Activated T-helper 9 cell treated with anti-CD3 and anti-CD28 coated beads, Interleukin-2, amount 50 U/mL, for 16 hours (primary cell): ENCODE measurements around the gene HOXB7.

ENCODE experiments used
- DNase-seq: peaks from one replicate; pipeline ENCODE4 v3.0.0-alpha.2; 2020; ENCODE audit warnings: low read depth

Gene HOXB7

DNA sequence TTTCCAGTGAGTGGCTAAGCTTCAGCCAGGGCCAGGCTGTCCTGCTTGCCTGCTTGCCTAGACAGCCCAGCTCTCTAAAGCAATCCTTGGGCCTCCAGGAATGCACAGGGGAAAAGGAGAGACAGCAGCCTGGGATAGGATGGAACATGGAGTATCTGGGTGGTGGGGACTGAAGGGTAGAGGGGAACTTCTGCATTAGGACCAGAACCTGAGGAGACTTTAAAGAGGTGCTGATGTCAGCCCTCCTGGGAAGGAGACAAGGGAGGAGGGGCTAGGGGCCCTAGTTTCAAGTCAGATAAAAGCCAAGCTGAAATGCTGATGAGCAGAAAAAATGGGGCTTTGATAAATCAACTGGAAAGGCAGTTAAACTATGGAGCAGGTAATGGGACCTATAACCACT, 1.8 kb downstream of the HOXB7 start:
- DNase-seq, result no peak

DNA sequence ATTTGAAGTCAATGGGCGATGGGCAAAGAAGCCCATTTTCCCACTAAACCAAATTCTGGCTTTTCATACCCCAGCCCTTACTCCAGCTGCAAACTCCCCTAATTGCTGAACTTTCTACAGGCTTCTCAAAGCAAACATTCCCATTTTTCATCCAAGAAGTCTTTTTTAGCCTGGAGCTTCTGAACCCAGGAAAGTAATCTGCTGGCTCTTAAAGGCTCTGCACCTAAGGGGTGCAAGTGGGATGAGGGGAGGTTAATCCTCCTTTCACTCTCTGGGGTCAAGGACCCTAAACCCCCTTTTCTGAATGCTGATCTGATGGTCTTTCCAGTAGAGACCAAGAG, 2.4 kb downstream of the HOXB7 start:
- no peak for DNase-seq

DNA sequence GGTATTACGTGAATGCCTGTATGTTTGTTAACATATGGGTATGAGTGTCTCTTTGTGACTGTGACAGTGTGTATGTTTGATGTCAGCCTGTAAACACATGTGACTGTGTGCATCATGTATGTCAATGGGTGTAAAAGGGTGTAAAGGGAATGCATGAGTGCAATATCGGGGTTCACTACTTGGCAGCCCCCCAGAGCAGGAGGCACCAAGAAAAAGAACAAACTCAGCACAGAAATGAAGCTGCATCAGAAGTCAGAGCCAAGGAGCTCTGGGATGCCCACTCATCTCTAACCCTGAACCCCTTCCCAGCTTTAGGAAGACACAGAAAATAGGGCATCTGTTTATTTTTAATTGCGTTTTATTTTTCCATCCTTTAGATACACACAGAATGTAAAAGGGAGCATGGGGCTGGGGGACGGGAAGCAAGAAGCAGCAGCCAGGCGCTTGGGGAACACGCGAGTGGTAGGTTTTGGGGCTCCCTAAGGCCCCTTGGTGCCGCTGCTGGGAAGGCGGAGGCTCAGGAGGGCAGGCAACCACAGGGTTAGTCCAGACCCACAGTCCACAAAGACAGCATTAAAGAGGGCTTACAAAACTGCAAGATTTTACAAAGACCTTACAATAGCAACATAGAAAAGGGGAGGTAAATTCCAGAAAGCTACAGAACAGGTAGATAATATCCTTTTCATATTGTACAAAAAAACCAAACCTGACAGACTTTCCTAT, 3.8 kb downstream of the HOXB7 start:
- DNase-seq, result no peak

DNA sequence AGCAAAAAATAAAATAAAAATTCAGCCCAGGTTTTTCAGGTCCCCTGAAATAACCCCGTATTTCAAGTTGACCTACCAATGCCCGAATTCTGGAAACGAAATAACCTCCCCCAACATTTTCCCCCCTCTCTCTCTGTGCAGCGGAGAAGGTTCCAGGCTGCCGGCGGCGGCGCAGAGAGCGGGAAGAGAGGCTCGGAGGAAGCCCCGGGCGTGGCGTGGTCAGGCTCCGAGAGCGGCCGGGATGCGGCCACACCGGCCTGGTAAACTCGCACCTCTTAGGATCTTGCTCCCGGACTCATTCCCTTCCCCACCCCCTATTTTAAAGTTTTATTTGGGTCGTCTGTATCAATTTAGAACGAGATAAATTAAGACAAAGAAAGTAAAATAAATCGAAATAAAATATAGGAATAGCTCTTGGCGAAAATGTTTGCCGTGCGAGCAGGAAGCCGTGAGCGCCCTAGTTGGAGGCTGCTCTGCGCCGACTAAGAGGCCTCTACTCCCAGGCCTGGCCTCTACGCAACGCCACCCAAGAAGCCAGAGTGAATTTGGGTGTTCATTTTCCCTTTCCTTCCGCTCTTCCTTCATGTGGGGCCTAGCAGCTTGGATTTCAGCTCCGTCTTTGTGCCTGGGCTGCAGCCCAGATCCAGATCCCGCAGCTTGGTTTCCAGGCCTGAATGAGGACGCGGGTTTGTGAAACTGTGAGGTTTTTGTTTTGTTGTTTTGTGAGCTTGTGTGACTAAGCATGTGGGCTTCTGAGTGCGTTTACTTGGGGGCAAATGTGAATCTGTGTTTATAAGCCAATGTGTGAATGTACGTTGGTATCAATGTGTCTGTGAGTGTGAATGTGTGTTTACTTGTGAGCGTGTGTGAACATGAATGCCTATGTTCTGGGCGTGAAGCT, 4.6 kb downstream of the HOXB7 start:
- no peak for DNase-seq

DNA sequence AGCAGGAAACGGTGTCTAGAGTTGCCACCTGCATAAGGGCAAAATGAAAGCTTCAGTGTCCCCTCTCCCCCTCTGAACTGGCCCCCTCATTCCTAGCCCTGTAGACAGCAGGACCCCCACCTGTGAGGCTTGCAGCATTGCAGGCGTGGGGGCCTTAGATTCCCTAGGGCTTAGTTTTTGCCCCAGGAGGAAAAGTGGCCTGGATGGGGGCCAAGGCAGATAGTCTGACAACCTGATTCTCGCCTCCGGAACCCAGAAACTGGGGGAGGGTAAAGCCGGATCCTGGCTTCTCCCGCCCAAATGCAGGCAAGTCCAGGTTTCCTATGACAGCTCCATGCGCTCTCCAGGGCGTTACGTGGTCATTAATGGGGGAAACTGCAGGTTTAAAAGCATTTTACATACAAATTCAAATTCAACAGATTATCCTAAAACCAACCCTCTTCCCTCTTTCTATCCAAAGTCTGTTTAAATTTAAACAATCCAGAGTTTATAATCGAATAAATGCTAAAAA, 5.4 kb downstream of the HOXB7 start:
- DNase-seq, result no peak

DNA sequence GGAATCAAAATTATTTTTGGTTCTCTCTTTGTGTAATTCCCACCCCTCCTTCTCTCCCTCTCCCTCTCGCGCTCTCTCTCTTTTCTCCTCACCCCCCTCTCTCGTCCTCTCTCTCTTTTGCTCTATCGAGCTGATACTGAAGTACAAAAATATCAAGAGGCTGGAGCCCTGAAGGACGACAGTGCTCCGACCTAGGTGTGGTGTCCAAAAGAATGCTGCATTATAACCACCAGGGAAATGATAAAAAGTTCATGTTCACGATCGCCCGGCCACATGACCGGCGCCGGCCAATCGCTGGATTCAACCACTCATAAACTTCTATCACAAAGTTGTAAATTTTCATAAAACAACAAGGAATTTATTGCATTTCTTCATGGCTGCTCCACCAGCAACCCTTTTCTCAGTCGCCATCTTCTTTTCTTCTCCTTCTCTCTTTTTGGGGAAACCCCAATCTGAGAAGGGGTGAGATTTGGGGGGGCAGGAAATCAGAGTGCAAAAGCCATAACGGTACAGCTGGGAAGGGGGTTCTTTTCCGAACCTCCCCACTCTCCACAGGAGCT, 6.0 kb downstream of the HOXB7 start, which contains the start of gene HOXB6:
HOXB6 (minus strand) TSS at position 217 of the 560 bp plus-strand sequence. CDS start 6,836 bp downstream, outside the sequence.
- no peak for DNase-seq

DNA sequence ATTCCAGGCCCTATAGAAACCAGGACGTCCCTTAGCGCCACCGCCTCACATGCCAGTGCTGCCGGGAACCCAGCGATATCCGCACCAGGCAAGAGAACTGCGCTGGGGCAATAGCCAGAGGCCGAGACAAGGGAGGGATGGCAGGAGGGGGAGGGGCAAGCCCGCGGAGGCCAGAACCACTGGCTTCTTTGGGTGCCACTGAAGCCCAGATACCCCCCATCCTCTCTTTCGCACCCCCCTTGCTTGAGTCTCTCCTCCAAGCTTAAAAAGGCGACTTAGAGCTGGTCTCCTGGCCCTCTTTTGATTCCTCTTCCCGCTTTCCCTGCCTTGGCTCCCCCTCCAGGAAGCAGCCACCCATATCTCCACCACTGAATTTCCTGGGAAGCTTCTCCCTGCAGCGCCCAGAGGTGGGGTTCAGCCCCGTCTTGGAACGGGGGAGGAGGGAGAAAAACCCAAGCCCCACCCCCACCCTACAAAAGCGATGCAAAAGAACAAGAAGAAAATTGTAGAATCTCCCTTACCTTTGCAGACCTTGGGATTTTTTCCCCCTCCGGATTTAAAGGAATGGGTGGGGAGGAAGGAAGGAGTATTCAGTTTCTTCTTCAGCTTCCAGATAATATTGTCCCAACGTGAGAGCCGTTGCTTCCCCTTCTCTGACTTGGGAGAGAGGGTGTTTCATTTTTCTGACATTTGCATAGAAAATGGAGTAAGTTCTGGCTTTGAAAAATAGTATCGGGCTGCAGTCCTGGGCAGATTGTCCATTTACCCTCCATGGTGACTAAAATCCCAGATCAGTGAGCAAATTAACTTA, 6.7 kb downstream of the HOXB7 start:
- no peak for DNase-seq

DNA sequence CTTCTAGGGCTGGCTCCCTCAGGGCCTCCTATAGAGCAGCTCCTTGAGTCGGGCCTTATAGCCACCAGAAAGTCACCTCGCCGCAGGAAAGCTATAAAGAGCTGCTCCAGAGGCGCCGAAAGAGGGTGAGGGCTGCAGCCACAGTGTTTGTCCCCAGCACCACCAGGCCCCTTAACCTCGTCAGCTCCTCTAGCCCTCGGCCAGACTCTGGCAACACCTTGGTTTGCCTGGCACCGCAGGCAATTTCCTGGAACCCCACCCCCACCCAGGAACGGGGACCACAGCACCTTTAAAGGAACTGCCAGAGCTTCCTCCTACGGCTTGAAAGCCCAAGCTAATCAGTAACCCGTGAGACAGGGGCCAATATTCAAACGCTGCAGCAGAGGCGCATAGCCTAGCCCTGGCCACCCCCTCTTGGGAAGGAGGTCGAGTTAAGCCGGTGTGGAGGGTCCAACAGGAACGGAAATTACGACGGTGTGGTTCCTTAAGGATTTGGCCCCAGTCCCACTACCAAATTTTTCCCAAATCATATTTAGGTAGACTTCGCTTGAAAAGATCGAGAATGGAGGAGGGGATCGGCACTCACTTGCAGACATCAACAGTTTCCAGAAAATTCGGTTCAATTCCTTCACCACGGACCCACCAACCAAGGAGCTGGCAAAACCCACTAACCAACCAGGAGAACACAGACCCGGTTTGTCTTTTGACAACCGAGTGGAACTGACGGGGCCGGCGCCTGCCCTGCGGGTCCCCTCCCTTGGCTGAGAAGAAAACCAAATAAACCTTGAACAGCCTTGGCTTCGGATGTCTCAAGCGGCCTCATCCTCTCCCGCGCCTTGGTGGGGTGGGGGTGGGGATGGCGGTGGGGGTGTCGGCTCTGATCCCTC, 9.0 kb downstream of the HOXB7 start:
- no peak for DNase-seq

DNA sequence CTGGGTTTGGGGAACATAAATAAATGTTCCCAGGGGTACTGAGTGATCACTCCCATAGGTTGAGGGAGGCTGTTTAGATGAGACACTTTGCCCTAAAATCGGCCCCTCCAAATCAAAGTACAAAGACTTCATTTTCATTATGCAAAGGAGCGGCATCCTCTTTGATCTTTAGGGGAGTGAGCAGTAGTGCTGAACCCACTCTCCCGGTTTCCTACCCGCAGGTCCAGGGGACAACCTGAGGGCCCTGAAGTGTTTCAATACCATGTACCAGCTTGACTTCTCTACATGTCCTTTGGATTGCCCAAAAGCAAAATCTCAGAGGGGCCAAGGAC, 9.6 kb downstream of the HOXB7 start:
- no peak for DNase-seq

DNA sequence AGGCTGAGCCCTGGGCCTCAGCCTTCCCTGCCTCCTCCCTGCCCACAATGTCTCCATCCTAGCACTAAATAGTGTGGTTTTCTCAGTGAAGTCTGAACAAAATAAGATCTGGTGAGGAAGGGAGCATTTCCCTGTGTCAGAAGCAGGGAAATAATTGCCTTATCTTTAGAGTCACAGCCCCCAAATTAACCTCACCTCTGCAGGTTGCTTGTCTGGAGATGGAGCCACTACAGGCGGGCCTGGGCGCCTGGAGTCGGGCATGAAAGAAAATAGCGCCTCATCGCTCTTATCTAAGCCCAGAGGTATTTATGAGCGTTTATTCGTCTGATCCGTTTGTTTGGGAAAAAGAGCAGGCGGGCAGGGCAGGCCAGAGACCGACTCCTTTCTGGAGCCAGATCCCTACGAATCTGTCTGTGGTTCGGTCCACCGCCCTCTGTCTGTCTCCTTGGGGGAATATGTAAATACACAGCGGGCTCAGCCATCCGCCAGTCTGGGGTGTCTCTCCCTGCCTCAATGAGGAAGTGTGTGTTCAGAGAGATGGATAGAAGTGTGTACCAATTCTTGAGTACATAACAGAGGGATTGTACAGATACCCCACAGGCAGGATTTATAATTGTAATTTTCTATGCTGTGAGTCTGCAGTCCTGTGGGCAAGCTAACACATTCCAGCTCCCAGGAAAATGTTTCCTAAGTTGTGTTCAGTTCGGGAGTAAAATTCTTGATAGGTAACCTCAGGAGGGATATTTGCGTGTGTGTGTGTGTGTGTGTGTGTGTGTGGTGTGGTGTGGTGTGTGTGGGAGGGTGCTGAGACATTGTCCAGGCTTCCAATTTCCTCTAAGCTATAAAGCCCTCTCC, 10.3 kb downstream of the HOXB7 start:
- no peak for DNase-seq

DNA sequence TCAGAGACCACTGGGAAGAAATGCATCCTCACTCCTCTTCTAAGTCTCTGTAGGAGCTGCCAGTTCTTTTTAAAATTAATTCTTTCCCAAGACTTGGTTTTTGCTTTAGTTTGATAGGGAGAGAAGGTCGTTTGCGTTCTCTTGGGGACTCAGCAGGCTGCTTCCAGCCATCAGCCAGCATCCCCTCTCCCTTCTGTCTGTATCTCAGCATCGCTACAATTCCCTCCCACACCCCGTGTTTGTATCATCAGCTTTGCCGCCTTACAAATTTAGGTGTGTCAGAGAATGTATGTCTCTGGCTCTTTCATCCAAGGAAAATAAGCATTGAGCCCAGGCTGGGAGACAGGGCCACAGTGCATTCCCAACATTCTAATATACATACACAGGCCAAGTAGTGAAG, 11.5 kb downstream of the HOXB7 start:
- no peak for DNase-seq

DNA sequence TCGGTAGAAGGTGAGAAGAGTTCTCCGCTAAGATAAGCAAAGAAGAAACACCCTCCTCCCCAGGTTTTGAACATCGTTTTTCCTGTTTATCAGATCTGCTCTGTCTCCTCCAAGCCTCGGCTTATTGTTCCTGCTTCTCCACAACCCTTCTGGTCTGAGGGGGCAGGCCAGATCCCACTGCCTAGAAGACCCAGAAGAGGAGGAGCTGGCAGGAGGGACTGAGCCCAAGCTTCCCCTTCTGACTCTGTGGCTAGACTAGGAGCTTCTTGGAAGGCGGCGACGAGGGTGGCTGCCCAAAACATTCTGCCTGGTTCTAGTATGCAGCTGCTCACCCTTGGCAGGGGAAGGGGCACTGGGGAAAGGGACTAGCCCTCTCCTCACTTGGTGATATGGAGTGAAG, 12.1 kb downstream of the HOXB7 start:
- DNase-seq, result no peak

DNA sequence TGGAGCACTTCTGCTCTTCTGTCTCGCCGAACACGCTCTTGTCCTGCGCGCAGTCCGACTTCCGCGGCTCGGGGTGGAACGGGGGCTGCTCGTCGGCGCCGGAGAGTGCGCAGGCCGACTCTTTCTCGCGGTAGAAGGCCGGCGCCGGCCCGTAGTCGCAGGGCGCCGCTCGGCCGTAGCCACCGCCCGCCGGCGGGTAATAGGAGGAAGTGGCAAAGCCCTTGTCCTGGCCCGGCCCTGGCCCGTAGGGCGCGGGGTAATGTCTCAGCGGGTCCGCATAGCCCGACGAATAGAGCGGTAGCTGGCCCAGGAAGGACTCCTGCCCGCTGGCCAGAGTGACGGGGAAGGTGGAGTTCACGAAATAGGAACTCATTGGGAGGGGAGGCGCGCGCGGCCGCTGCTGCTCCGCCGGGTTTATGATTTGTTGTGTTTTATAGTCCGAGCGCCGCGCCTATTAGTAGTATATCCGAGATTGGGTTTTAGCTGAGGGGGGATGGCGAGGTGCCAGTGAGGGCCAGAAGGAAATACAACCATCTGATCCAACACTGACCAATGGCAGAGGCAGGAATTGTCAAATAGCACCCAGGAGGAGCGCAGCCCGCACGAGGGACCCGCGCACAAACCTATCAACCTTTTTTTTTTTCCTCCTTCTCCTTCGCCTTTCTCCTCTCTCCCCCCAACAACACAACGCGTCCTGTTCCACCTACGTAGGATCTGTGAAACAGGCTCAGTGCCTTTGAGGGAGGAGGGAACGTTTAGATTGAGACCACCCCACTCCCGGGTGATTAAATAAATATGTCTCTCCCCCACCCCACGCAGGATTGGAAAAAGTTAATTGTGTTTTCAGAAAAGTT, 12.8 kb downstream of the HOXB7 start:
- no peak for DNase-seq

DNA sequence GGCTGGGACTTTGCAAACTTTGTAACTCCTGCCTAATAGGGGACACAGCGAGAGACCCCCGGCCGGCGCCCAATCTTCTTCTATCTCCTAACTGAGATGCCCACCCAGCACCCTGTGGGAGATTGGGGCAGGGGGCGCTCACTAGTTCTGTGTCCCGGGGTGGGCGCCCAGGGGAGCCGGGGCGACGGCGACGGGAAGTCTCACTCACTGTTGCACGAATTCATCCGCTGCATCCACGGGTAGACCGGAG, 13.4 kb downstream of the HOXB7 start:
- no peak for DNase-seq

DNA sequence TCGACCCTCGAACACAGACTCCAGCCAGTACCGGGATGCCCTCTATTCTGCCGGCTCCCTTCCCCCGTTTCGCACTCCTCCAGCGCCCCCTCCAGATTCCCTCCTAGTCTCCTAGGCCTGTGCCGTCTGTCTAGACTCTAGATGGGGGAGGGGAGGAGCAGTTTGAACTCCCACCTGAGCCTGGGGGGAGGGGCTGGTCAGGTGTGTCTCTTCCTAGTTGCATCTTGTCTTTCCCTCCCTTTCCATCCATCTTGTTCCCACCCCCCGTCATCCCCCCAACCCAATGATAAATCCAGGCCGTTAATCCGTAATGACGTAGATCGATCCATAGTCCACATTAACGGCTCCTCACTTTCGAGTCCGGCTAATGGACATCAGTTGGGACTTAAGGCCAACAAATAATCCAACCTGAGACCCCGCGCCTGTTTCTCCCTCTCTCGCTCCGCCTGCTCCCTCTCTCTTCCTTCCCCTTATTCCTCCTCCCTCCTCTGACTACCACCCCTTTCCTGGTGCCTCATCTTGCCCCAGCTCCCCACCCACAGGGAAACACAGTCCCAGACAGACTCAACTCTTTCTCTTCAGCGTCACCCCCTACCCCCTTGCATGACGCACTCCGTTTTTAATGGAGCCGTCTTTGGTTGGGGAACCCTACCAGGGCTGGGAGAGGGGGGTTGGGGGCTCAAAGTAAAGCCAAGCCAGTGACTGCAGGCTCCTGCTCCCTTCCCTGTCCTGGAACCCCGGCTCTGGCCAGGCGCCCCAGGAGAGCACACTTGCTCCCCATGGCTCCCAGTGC, 13.9 kb downstream of the HOXB7 start:
- DNase-seq, result no peak

DNA sequence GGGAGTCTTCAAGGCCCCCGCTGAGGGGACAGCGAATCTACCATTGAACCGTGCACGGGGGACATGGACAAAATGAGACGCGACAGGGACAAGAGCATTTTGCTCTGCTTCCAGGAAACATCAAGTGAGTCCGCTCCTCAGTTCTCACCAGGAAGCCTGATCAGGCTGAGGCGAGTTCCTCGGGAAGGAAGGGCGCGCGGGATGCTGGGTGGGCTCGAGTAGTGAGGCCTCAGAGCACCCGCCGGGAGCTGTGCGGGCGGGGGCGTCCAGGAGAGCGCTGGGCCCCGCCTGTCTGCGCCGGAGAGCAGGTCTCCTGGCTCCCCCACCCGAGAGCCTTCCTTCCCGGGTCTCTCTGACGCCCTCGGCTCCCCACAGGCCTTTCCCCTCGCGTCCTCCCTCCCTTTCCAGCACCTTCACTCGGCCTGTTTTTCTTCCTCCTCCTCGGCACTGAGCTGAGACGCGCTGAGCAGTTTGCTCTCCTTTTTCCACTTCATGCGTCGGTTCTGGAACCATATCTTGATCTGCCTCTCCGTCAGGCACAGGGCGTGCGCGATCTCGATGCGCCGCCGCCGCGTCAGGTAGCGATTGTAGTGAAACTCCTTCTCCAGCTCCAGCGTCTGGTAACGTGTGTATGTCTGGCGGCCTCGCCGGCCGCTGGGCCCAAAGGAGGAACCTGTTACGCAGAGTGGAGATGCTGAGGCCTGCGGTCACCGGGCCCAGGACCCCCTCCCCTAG, 14.7 kb downstream of the HOXB7 start:
- DNase-seq, result no peak

DNA sequence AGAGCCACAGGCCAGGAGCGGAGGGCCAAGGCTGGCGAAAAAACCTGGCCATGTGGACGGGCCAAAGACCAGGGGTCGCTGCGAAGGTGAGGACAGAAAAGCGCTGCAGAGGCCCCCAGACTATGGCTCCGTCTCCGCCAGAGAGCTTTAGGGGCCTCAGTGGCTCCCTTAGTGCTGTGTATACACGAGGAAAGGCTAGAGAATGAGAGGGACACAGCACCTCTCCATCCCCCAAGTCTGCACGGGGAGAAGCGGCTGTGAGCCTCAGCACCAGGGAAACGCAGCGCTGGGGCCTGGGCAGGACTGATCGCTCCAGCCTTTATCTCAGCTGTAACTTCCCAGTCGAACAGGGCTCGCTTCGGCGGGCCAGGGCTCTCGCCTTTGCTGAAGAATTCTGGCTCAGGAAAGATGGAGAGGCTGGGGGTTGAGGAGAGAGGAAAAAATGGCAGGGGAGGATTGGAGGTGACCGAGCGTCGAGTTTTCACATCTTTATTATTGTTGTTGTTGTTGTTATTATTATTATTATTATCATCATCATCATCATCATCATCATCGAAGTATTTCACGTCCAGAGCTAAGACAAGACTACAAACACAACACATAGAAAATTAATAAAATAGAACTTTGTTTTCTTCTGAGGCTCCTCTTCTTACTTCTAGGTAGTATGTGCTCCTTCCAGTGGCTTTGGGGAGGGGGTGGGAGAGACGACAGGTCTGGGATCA, 15.4 kb downstream of the HOXB7 start:
- no peak for DNase-seq
